SHP77 (cell line): ENCODE measurements around the gene COL5A1.
A peak's percentile ranks its signal among the peaks of the same experiment; 100 is the strongest.

Source experiments
- DNase-seq, 2 experiments: peaks; one replicate each; lab custom pipeline; 2025; lab: John Stamatoyannopoulos, UW

Gene COL5A1

DNA sequence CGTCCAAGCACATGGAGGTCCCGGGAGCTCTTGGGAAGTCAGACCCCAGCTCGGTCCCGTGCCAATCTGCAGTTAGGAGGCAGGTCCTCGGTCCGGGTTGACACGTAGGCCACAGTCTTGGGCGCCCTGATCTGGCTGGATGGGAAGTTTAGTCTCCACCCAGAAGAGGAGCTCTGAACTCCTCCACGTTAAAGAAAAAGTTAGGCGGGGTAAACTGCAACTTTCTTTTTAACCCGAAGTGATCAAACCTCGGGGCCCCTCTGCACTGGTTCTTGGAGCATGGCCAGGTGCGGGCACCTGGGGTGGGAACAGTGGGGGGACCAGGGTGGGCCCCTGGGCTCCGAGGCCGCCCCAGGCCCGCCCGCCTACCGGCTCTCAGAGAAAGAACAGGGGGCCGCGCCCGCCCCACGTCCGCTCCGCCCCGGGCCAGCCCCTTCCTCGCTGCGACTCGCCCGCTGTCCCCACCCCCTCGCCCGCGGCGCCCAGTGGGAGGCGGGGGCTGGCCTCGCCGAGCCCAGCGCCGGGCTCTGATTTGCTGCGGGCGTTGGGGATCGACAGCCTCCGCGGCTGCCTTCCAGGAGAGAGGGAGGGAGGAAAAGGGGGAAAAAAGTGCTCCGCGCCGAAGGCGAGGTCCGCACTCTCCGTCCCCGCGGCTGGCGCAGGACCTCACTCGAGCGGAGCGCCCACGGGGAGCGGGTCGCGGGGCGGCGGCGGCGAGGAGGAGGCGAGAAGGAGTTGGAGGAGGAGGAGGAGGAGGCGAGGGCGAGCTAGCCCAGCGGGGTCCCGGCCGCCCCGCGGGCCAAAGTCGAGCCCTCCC, at the start of gene COL5A1:
COL5A1 (plus strand) TSS at position 631 of the 817 bp plus-strand sequence. CDS start 385 bp downstream, outside the sequence.
- DNase-seq, result no peak

DNA sequence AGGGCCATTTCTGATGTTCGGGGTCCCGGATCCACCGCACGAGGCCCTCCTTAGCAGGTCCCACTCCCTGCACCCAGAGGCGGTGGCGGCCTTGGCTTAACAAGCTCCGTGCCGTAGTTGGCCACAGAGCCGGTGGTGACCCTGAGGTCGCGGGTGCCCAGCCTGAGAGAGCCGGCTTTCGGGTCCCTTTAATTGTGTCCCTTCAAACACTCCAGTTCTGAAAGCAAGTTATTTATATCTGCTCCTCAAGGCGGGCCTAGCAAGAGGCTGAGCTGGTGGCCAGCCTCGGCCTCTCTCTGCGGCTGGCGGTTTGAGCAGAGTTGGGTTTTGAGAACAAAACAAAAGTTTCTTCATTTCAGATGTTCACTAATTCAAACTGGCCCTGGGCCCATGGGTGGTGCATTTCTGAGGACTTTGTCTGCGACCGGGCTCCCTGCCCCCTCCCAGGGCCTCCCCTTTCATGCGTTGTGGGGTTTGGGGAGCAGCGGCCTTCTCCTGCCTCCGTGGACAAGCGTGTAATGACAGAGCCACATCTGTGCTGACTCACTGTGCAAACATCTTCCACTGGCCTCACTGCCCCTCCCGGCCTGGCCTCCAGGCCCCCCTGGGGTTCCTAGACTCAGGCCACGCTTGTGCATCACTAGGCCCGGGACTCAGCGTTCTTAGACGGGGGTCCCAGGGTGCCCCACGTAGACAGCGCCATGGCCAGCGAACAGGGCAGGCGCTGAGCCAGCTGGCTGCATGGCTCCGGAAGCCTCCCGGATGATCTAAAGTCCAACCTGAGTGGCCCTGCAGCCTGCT, 49.4 kb upstream of the COL5A1 start:
- DNase-seq, result no peak

- DNase-seq, result no peak
Measured at GRCh38 chr9:134592819-134593200, 48.8 kb upstream of the COL5A1 start.

- no peak for DNase-seq
Measured at GRCh38 chr9:134593286-134594077, 48.1 kb upstream of the COL5A1 start.

- no peak for DNase-seq
Measured at GRCh38 chr9:134594078-134594941, 47.3 kb upstream of the COL5A1 start.

DNA sequence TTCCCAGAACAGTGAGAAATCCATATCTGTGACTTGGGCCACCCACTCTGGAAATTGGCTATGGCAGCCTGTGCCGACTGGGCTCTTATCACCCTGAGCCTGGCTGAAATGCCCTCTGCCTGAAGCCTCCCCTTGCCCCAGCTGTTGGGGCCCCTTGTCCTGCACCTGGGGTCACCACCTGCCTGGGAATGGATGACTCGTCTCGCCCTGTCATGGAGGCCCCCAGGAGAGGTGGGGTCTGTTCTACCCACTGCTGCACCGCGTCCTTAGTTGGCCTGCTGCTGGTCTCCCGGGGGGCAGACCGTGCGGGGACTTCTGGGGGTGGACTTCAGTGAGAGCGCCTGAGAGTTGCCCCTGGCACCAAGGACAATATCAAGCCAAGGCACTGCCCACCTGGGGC, 46.6 kb upstream of the COL5A1 start:
- DNase-seq, result no peak

GRCh38 chr9:134597041-134597913, 44.3 kb upstream of the COL5A1 start:
- peak; percentile 36 to 45 for DNase-seq

DNA sequence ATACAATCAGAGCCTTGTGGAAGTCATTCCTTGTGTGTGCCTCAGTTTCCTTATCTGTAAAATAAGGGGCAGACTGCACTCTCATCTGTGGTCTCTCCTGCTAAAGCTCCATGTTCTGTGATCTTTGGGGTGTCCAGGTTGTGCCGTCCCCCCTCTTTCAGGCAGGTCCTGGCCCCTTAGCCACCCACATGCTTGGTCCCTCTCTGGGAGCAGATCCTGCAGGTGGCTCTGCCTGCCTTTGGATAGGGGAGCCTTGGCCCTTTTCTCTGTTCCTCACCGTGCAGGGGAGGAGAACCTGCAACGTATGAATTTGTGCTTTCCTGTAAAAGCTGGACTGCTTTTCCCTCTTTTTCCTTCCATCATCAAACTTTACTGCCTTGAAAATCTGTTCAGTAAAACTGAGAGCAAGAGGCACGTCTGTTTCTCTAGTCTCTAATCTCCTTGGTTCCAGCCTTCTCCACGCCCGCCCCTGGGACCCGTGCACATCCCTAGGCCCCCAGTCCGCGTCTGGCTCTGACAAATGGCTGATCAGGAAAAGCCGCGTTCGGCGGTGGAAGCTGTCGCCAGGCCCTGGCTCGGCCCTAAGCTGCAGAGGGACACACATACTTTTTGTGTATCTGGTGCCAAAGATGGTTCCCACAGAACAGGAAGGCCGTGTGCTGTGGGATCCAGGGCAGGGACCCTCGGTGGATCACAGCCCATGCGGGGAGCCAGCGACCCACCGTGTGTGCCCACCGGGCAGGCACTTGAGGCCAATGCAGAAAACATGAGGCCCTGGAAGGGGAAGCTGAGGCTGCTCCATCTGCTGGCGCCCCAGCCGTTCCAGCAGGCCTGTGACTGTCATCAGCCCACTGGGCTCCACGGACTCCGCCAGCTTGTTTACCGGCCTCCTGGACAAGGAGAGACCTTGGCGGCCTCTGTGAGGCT, 43.4 kb upstream of the COL5A1 start:
- no peak for DNase-seq

GRCh38 chr9:134598884-134599245, 42.7 kb upstream of the COL5A1 start:
- no peak for DNase-seq

- DNase-seq, result no peak
Measured at GRCh38 chr9:134600371-134600770, 41.2 kb upstream of the COL5A1 start.

- DNase-seq, result no peak
Measured at GRCh38 chr9:134600836-134601638, 40.6 kb upstream of the COL5A1 start.

DNA sequence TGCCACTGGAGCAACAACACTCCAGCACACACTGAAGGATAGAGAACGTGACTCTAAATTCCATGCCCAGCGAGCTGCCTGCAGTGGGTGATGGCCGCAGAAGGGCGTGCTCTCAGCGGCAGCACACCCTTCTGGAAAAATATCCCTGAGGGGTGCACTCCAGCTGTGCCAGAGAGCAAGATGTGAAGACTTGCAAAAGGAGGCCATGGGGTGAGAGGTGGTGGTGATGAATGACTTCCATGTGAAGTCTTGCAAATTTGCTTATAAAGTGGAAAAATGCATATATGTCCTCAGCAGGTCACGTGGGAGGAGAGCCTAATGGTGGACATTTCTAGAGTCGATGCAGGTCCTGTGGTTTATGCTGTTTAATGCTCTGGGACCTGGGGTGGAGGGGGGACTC, 39.8 kb upstream of the COL5A1 start:
- no peak for DNase-seq

DNA sequence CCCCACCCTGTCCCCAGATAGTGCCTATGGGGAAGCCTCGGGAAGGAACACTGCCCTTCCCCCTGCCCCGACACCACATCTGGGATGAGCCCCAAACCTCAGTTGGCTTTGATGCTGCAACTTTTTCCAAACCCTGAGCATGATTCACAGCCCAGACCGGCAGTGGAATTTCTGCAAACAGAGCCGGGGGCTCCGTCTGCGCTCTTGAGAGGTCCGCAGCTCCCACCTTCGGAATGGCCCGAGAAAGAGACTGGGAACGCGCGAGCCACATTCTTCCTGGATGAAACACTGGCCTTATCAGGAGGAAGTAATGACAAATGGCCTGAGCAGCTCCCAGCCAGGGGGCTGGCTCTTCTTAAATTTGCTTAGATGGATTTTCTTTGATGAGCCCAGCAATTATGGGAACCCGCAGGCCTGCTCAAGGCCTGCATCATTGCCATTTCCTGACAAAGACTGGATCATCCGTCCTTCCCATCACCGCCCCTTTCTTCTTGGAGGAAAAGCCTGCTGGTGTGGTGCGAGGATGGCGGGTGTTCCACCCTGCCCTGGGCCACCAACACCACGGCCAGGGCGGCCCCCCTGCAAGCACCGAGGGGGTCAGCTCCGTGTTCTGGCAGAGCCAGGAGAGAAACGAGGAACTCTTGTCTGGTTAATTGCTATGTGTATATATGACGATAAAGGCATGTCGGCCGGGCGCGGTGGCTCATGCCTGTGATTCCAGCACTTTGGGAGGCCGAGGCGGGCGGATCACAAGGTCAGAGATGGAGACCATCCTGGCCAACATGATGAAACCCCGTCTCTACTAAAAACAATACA, 38.8 kb upstream of the COL5A1 start:
- no peak for DNase-seq

DNA sequence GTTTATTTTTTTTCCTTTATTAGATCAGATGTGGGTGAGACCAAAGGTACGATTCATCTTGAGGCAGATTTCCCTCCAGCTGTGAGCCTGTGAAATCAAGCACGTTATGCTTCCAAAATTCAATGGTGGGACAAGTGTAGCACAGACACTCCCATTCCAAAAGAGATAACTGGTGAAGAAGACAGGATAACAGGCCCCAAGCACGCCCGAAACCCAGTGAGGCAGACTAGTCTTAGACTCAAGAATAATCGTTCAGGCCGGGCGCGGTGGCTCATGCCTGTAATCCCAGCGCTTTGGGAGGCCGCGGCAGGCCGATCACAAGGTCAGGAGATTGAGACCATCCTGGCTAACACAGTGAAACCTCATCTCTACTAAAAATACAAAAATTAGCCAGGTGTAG, 36.8 kb upstream of the COL5A1 start:
- DNase-seq, result no peak

DNA sequence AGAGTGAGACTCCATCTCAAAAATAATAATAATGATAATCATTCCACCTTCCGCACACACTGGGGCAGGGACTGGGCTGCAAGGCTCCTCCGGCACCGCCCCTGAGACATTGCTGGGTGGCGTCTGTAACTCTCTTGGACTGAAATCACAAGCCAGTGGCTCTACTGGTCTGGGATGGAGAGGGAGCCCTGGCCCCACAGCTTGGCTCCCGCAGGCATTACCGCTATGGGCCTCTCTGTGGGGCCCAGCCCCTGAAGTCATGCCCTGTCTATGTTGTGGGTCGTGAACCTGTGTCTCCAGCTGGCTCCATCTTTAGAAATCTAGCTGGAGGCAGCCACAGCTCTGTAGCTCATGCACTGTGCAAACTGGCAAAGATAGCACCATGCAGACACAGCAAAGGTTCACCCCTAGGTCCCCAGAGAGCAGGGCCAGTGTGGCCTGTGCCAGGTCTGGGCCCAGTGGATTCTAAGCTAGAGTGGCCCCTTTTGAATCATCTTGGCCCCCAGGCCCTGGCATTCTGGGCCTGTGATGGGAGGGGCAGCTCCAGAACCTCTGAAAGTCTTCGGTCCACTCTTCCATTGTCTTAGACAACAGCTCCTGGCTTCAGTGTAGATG, 36.1 kb upstream of the COL5A1 start:
- no peak for DNase-seq

DNA sequence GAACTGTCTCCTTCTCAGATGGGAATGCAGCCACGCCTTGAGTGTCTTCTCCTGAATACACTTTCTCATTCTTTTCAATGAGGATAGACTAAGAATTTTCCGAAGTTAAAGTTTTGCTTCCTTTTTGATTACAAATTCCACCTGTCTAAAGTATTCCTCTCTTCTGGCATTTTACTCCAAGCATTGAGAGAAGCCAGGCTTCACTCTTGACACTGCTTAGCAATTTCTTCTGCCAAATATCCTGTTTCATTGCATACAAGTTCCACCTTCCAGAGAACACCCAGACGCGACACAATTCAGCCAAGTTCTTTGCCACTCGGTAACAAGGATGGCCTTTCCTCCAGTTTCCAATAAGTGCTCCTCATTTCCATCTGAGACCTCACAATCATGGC, 35.6 kb upstream of the COL5A1 start:
- DNase-seq, result no peak
